Activated naive CD8-positive, alpha-beta T cell treated with anti-CD3 and anti-CD28 coated beads for 36 hours (primary cell): ENCODE results near the gene LIMK2. TPM values are rescaled to one million over a fixed set of nuclear protein-coding genes. Genes with fewer than 3 reads are reported as not detected.
"Not testable (repeated sequence)": the region's sequence is repeated elsewhere in the genome, so short reads cannot be mapped to it uniquely, and the experiment has no call there.

ENCODE experiments used
- DNase-seq: peaks from one replicate; pipeline ENCODE4 v3.0.0; 2021
- H3K27ac Mint-ChIP-seq: one replicate; pipeline ENCODE4 v1.8.0; 2022; ENCODE audit warnings: mild to moderate bottlenecking, moderate library complexity, mixed read lengths
- H3K27me3 Mint-ChIP-seq: one replicate; pipeline ENCODE4 v1.8.0; 2022; ENCODE audit warnings: mild to moderate bottlenecking, mixed read lengths
- H3K36me3 Mint-ChIP-seq: one replicate; pipeline ENCODE4 v1.8.0; 2021; ENCODE audit warnings: mild to moderate bottlenecking, mixed read lengths
- H3K4me1 Mint-ChIP-seq: one replicate; pipeline ENCODE4 v1.8.0; 2021; ENCODE audit warnings: mixed read lengths
- H3K4me3 Mint-ChIP-seq: one replicate; pipeline ENCODE4 v1.8.0; 2022; ENCODE audit warnings: mild to moderate bottlenecking, moderate library complexity, mixed read lengths
- H3K9me3 Mint-ChIP-seq: one replicate; pipeline ENCODE4 v1.8.0; 2022; ENCODE audit warnings: mixed read lengths
- total RNA-seq, 2 experiments: library from RNA; stranded (reverse); gene quantifications; one replicate each; pipeline ENCODE4 v1.2.3, GENCODE V29; 2021

Gene LIMK2
- total RNA-seq, 2 experiments from 2014 or later = 28.9 to 30.1 TPM

- not testable (repeated sequence) for H3K4me1 Mint-ChIP-seq, H3K36me3 Mint-ChIP-seq, H3K9me3 Mint-ChIP-seq, H3K27me3 Mint-ChIP-seq, H3K27ac Mint-ChIP-seq, H3K4me3 Mint-ChIP-seq, DNase-seq
Observed at GRCh38 chr22:31204352-31204984, 7.6 kb upstream of the LIMK2 start.

GRCh38 chr22:31205059-31205458 lies 7.0 kb upstream of the LIMK2 start:
- not testable (repeated sequence) for DNase-seq, H3K9me3 Mint-ChIP-seq, H3K27ac Mint-ChIP-seq, H3K4me3 Mint-ChIP-seq, H3K4me1 Mint-ChIP-seq, H3K27me3 Mint-ChIP-seq, H3K36me3 Mint-ChIP-seq

- DNase-seq, H3K27ac Mint-ChIP-seq, H3K9me3 Mint-ChIP-seq: not testable (repeated sequence)
Observed at GRCh38 chr22:31206460-31206859, 5.6 kb upstream of the LIMK2 start.

GRCh38 chr22:31206896-31207687 lies 5.0 kb upstream of the LIMK2 start:
- Mint-ChIP-seq H3K4me3 (no peak overlapping the region), H3K27me3 (no peaks in the 10 kb centered on the region), H3K27ac (peak overlapping the region; percentile 64), H3K4me1 (peaks cover 19% of the 10 kb centered on the region), H3K9me3 (no peaks in the 10 kb centered on the region), H3K36me3 (peaks cover 4% of the 10 kb centered on the region)
- DNase-seq = no peak

More at GRCh38 chr22:31206460-31206859, 5.6 kb upstream of the LIMK2 start:
- not testable (repeated sequence) for H3K4me3 Mint-ChIP-seq, H3K36me3 Mint-ChIP-seq, H3K27me3 Mint-ChIP-seq
- peaks cover 15% of the 10 kb centered on the region for H3K4me1 Mint-ChIP-seq

- peaks cover 33% of the 10 kb centered on the region for H3K4me1 Mint-ChIP-seq
- no peaks in the 10 kb centered on the region for H3K27me3 Mint-ChIP-seq
Observed at GRCh38 chr22:31210556-31211421, 1.3 kb upstream of the LIMK2 start.

GRCh38 chr22:31211482-31211861 lies 626 bp upstream of the LIMK2 start:
- no peaks in the 10 kb centered on the region for H3K27me3 Mint-ChIP-seq
- H3K4me3 Mint-ChIP-seq = peak overlapping the region; percentile 88
- no peaks in the 10 kb centered on the region for H3K9me3 Mint-ChIP-seq
- peaks cover 40% of the 10 kb centered on the region for H3K4me1 Mint-ChIP-seq
- peak overlapping the region; percentile 79 for H3K27ac Mint-ChIP-seq
- no peak for DNase-seq
- H3K36me3 Mint-ChIP-seq = peaks cover 13% of the 10 kb centered on the region

More at GRCh38 chr22:31210556-31211421, 1.3 kb upstream of the LIMK2 start:
- Mint-ChIP-seq H3K27ac (peak overlapping the region; percentile 78), H3K4me3 (peak overlapping the region; percentile 88), H3K9me3 (no peaks in the 10 kb centered on the region), H3K36me3 (peaks cover 10% of the 10 kb centered on the region)
- no peak for DNase-seq

GRCh38 chr22:31212783-31213629 lies 908 bp downstream of the LIMK2 start:
- Mint-ChIP-seq H3K27ac (peak overlapping the region; percentile 77), H3K27me3 (no peaks in the 10 kb centered on the region), H3K9me3 (no peaks in the 10 kb centered on the region), H3K4me3 (peak overlapping the region; percentile 88), H3K4me1 (peaks cover 49% of the 10 kb centered on the region), H3K36me3 (peaks cover 13% of the 10 kb centered on the region)
- DNase-seq = peak; percentile 6

GRCh38 chr22:31215018-31215535 lies 3.0 kb downstream of the LIMK2 start:
- peaks cover 18% of the 10 kb centered on the region for H3K36me3 Mint-ChIP-seq
- H3K27ac Mint-ChIP-seq = no peak overlapping the region
- peaks cover 59% of the 10 kb centered on the region for H3K4me1 Mint-ChIP-seq
- DNase-seq = no peak
- H3K27me3 Mint-ChIP-seq = no peaks in the 10 kb centered on the region
- no peaks in the 10 kb centered on the region for H3K9me3 Mint-ChIP-seq
- H3K4me3 Mint-ChIP-seq = no peak overlapping the region

GRCh38 chr22:31218565-31219262 lies 6.6 kb downstream of the LIMK2 start:
- peaks cover 49% of the 10 kb centered on the region for H3K4me1 Mint-ChIP-seq
- H3K36me3 Mint-ChIP-seq = peaks cover 26% of the 10 kb centered on the region
- H3K9me3 Mint-ChIP-seq = no peaks in the 10 kb centered on the region
- no peak for DNase-seq
- H3K27me3 Mint-ChIP-seq = no peaks in the 10 kb centered on the region
- no peak overlapping the region for H3K4me3 Mint-ChIP-seq
- H3K27ac Mint-ChIP-seq = peak overlapping the region; percentile 9

GRCh38 chr22:31221084-31221483 lies 9.0 kb downstream of the LIMK2 start:
- Mint-ChIP-seq H3K27ac (no peak overlapping the region), H3K27me3 (no peaks in the 10 kb centered on the region), H3K9me3 (no peaks in the 10 kb centered on the region), H3K36me3 (peaks cover 16% of the 10 kb centered on the region), H3K4me3 (no peak overlapping the region), H3K4me1 (peaks cover 37% of the 10 kb centered on the region)
- DNase-seq = no peak

GRCh38 chr22:31222736-31223135 lies 10.6 kb downstream of the LIMK2 start:
- H3K4me3 Mint-ChIP-seq = no peak overlapping the region
- peak overlapping the region; percentile 6 for H3K27ac Mint-ChIP-seq
- H3K36me3 Mint-ChIP-seq = peaks cover 16% of the 10 kb centered on the region
- no peaks in the 10 kb centered on the region for H3K27me3 Mint-ChIP-seq
- H3K9me3 Mint-ChIP-seq = no peaks in the 10 kb centered on the region
- peaks cover 27% of the 10 kb centered on the region for H3K4me1 Mint-ChIP-seq
- DNase-seq = no peak

- DNase-seq = no peak
- Mint-ChIP-seq H3K36me3 (peaks cover 14% of the 10 kb centered on the region), H3K9me3 (no peaks in the 10 kb centered on the region), H3K4me3 (no peak overlapping the region), H3K4me1 (peaks cover 17% of the 10 kb centered on the region), H3K27me3 (no peaks in the 10 kb centered on the region), H3K27ac (no peak overlapping the region)
Observed at GRCh38 chr22:31223786-31224191, 11.7 kb downstream of the LIMK2 start.

GRCh38 chr22:31224691-31225090 lies 12.6 kb downstream of the LIMK2 start:
- Mint-ChIP-seq H3K36me3 (peaks cover 14% of the 10 kb centered on the region), H3K4me1 (peaks cover 24% of the 10 kb centered on the region)
- H3K4me3 Mint-ChIP-seq, H3K27me3 Mint-ChIP-seq, H3K27ac Mint-ChIP-seq, H3K9me3 Mint-ChIP-seq, DNase-seq: not testable (repeated sequence)

- no peaks in the 10 kb centered on the region for H3K9me3 Mint-ChIP-seq
Observed at GRCh38 chr22:31227186-31227585, 15.1 kb downstream of the LIMK2 start.

More at GRCh38 chr22:31227186-31227585, 15.1 kb downstream of the LIMK2 start:
- peaks cover 8% of the 10 kb centered on the region for H3K36me3 Mint-ChIP-seq
- no peak for DNase-seq
- no peak overlapping the region for H3K4me3 Mint-ChIP-seq
- H3K27me3 Mint-ChIP-seq = no peaks in the 10 kb centered on the region
- no peak overlapping the region for H3K27ac Mint-ChIP-seq
- H3K4me1 Mint-ChIP-seq = peaks cover 32% of the 10 kb centered on the region
